OCI-LY7 (cell line): ENCODE data around the gene SRL. TPM values are rescaled to one million over a fixed set of nuclear protein-coding genes. Genes with fewer than 3 reads are reported as not detected.

ENCODE experiments used
- BruUV-seq: library from RNA; stranded (reverse); fragments of 400-500 nt; replicated peaks from 2 replicates; lab custom pipeline; 2021; lab: Mats Ljungman, UMichigan
- CTCF ChIA-PET: fragments of 300-600 bp; sonication (Branson Sonifier 250); formaldehyde crosslinking; loops from one replicate; lab custom pipeline; 2022; ENCODE audit warnings: antibody characterized with exemption; ENCODE audit not compliant: unreplicated experiment; lab: Charles Lee
- POLR2A ChIA-PET: fragments of 300-600 bp; sonication (Branson Sonifier 250); formaldehyde crosslinking; loops from one replicate; lab custom pipeline; 2022; ENCODE audit warnings: antibody characterized with exemption; lab: Charles Lee
- DNase-seq: peaks from one replicate; pipeline ENCODE4 v3.0.0-alpha.2; 2015; ENCODE audit warnings: low spot score
- H2AFZ ChIP-seq: fragments of 200-600 bp; sonication (generic), shearing (Covaris generic); 2 replicates; pipeline ENCODE4 v1.6.1; 2014; ENCODE audit warnings: mild to moderate bottlenecking, antibody characterized with exemption, low read length, moderate library complexity
- H3K27ac ChIP-seq: fragments of 200-600 bp; sonication (generic); 2 replicates; pipeline ENCODE4 v1.5.1; 2014; ENCODE audit warnings: mixed run types, low read depth, mild to moderate bottlenecking, moderate library complexity, low read length, inconsistent platforms; ENCODE audit not compliant: poor library complexity, severe bottlenecking
- H3K36me3 ChIP-seq: fragments of 200-600 bp; sonication (generic); 2 replicates; pipeline ENCODE4 v1.6.1; 2014; ENCODE audit warnings: mild to moderate bottlenecking, antibody characterized with exemption, low read length, moderate library complexity, mixed read lengths; ENCODE audit not compliant: insufficient read depth
- H3K4me1 ChIP-seq: fragments of 200-600 bp; sonication (generic); 2 replicates; pipeline ENCODE4 v1.5.1; 2014; ENCODE audit warnings: mild to moderate bottlenecking, low read length; ENCODE audit not compliant: insufficient read depth, poor library complexity, severe bottlenecking
- H3K4me2 ChIP-seq: fragments of 200-600 bp; sonication (generic); 2 replicates; pipeline ENCODE4 v1.6.1; 2014; ENCODE audit warnings: mild to moderate bottlenecking, low read length
- H3K4me3 ChIP-seq: fragments of 200-600 bp; sonication (generic); 2 replicates; pipeline ENCODE4 v1.5.1; 2014; ENCODE audit warnings: mild to moderate bottlenecking, low read depth, low read length; ENCODE audit not compliant: poor library complexity, severe bottlenecking
- H3K79me2 ChIP-seq: fragments of 200-600 bp; sonication (generic); 2 replicates; pipeline ENCODE4 v1.6.1; 2016; ENCODE audit warnings: low read depth, mild to moderate bottlenecking, low read length, moderate library complexity, mixed read lengths; ENCODE audit not compliant: insufficient read depth
- H3K9me2 ChIP-seq: fragments of 200-600 bp; sonication (generic); 2 replicates; pipeline ENCODE4 v1.6.1; 2016; ENCODE audit warnings: mild to moderate bottlenecking, low read length, mixed read lengths; ENCODE audit not compliant: insufficient read depth
- H3K9me3 ChIP-seq: fragments of 200-600 bp; sonication (generic); 2 replicates; pipeline ENCODE4 v1.6.1; 2014; ENCODE audit warnings: mild to moderate bottlenecking, mixed run types, low read length, mixed read lengths
- H4K20me1 ChIP-seq: fragments of 200-600 bp; sonication (generic); 2 replicates; pipeline ENCODE4 v1.6.1; 2014; ENCODE audit warnings: mild to moderate bottlenecking, antibody characterized with exemption, low read length, moderate library complexity, mixed read lengths; ENCODE audit not compliant: insufficient read depth
- EZH2phosphoT487 ChIP-seq: fragments of 200-600 bp; sonication (generic); IDR thresholded peaks from 2 replicates; pipeline ENCODE4 v1.6.1; 2018; ENCODE audit warnings: low read depth, borderline replicate concordance, mild to moderate bottlenecking, mixed run types, antibody characterized with exemption, low read length, moderate library complexity, mixed read lengths
- intact Hi-C: fragments of 100-400 bp; cut with micrococcal nuclease; formaldehyde crosslinking; loops from one replicate; pipeline ENCODE4 v1.10.0; 2022; ENCODE audit not compliant: unreplicated experiment
- total RNA-seq, 2 experiments: library from RNA; depleted of rRNA in 1 of 2; stranded (reverse); fragments of >200 nt in 1 of 2; shearing (Covaris generic) in 1 of 2; gene quantifications; 2 replicates each; pipeline ENCODE4 v1.2.3, GENCODE V29; 2014 to 2022
- TF ChIP-seq, protein P1 (sequence below): fragments of 200-600 bp; sonication (generic); conservative IDR thresholded peaks from 2 replicates; pipeline ENCODE4 v1.5.1; 2014; ENCODE audit warnings: mild to moderate bottlenecking, antibody characterized with exemption, low read length, moderate library complexity, mixed read lengths

The SRL gene
- total RNA-seq, 2 experiments from 2014 or later, result not detected

DNA sequence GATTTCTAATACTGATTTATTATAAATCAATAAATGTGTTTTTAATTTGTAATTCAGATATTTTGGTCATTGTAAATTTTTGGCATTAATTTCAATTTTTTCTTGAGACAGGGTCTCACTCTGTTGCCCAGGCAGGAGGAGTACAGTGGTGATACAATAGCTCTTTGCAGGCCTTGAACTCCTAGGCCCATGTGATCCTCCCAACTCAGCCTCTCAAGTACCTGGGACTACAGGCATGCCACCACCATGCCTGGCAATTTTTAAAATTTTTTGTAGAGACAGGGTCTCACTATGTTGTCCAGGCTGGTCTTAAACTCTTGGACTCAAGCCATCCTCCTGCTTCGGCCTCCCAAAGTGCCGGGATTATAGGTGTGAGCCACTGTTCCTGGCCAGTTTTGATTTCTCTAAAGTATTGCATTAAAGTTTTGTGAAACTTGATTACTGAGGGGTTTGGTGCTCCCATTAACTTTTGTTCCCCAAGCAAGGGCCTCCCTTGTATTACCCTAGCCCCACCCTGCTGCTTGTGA is 36.2 kb upstream of the SRL start:
- DNase-seq, result no peak
- H3K4me2 ChIP-seq, result no peak overlapping the region
- intact Hi-C loops, result no loop called here
- POLR2A ChIA-PET, result interaction anchor here (0.7 kb wide), 1 partner anchor 8 kb away, joined by 3 read pairs; no protein-coding TSS in a partner anchor
- H3K79me2 ChIP-seq, result no peaks in the 10 kb centered on the region
- no peak overlapping the region for H2AFZ ChIP-seq
- CTCF ChIA-PET, result no interaction called here
- H4K20me1 ChIP-seq, result no peaks in the 10 kb centered on the region
- TF ChIP-seq, protein P1, sequence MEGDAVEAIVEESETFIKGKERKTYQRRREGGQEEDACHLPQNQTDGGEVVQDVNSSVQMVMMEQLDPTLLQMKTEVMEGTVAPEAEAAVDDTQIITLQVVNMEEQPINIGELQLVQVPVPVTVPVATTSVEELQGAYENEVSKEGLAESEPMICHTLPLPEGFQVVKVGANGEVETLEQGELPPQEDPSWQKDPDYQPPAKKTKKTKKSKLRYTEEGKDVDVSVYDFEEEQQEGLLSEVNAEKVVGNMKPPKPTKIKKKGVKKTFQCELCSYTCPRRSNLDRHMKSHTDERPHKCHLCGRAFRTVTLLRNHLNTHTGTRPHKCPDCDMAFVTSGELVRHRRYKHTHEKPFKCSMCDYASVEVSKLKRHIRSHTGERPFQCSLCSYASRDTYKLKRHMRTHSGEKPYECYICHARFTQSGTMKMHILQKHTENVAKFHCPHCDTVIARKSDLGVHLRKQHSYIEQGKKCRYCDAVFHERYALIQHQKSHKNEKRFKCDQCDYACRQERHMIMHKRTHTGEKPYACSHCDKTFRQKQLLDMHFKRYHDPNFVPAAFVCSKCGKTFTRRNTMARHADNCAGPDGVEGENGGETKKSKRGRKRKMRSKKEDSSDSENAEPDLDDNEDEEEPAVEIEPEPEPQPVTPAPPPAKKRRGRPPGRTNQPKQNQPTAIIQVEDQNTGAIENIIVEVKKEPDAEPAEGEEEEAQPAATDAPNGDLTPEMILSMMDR, result no peak
- no peak for TF ChIP-seq EZH2phosphoT487
- H3K9me3 ChIP-seq, result no peaks in the 10 kb centered on the region
- peaks cover 8% of the 10 kb centered on the region for H3K4me1 ChIP-seq
- no TSS peak for BruUV-seq
- H3K9me2 ChIP-seq, result no peaks in the 10 kb centered on the region
- no peak overlapping the region for H3K27ac ChIP-seq
- no peaks in the 10 kb centered on the region for H3K36me3 ChIP-seq
- H3K4me3 ChIP-seq, result no peak overlapping the region

DNA sequence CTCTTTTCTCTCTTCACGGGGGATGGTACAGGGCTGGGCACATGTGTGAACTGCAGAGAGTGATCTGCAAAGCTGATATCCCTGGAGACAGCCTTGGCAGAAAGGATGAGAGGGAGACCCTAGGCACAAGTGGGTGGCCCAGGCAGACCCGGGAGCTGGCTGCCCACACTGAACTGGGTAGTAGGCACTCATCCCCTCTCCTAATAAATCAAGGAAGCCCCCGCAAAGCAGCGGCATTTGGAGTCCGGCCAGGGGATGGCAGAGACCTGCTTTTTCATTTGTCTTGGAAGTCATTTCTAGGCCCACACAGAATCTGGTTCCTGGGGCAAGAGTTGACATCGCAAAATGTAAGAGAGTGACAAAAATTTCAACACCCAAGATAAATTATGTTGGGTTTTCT is 34.0 kb upstream of the SRL start:
- Histone ChIP-seq H3K4me2 (no peak overlapping the region), H3K4me3 (no peak overlapping the region), H3K4me1 (peaks cover 15% of the 10 kb centered on the region), H2AFZ (no peak overlapping the region), H4K20me1 (no peaks in the 10 kb centered on the region), H3K27ac (no peak overlapping the region), H3K9me2 (no peaks in the 10 kb centered on the region), H3K9me3 (no peaks in the 10 kb centered on the region), H3K36me3 (peaks cover under 1% of the 10 kb centered on the region; the same call in 1 of the 2 replicates), H3K79me2 (peaks cover 7% of the 10 kb centered on the region)
- BruUV-seq, result no TSS peak
- intact Hi-C loops, result no loop called here
- POLR2A ChIA-PET, result no interaction called here
- DNase-seq, result no peak
- TF ChIP-seq, protein P1, result no peak
- no peak for TF ChIP-seq EZH2phosphoT487
- CTCF ChIA-PET, result no interaction called here

DNA sequence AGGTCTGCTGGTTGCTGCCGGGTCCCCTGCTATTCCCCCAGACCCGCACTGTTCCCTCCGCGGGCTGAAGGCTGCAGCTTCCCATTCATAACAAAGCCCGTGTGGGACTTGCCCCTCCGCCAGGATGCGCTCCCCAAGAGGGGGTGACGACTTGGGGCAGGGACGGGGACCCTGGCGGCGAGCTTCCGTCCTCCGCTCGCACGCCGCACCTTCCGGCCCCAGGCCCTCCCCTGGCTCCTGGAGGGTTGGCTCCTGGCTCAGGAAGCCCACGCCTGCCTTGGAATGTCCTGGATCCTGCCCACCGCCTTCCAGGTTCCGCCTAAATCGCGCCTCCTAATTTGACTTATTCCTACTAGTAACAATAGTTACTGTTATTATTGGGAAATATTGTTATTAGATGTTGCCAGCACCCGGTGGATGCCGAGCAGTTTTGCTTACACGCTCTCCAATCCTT is 32.0 kb upstream of the SRL start:
- Histone ChIP-seq H3K4me1 (peaks cover 24% of the 10 kb centered on the region), H3K9me3 (no peaks in the 10 kb centered on the region), H2AFZ (peak overlapping the region; percentile 60; the same call in 1 of the 2 replicates), H4K20me1 (no peaks in the 10 kb centered on the region), H3K4me3 (peak overlapping the region; percentile 83), H3K27ac (peak overlapping the region; percentile 89), H3K9me2 (no peaks in the 10 kb centered on the region), H3K4me2 (peak overlapping the region; percentile 92), H3K79me2 (peaks cover 27% of the 10 kb centered on the region), H3K36me3 (peaks cover 16% of the 10 kb centered on the region; the same call in 1 of the 2 replicates)
- intact Hi-C loops, result loop anchor here (2.0 kb wide), 1 partner anchor 33 kb away; no protein-coding TSS in a partner anchor
- no TSS peak for BruUV-seq
- ChIA-PET POLR2A (interaction anchor here (0.7 to 1.2 kb wide), 2 partner anchors 10 to 96 kb away, joined by 3 to 4 read pairs; no protein-coding TSS in a partner anchor), CTCF (interaction anchor here (0.6 kb wide), 1 partner anchor 265 kb away, joined by 3 read pairs; no protein-coding TSS in a partner anchor)
- peak; percentile 75 for DNase-seq
- TF ChIP-seq, protein P1, result peak; percentile 63
- no peak for TF ChIP-seq EZH2phosphoT487
